HG03159 (cell line): Measurements from ENCODE around the gene SRBD1.

Experiments used
- ATAC-seq: cut with Tn5 transposase; IDR thresholded peaks from one replicate; pipeline ENCODE4 v1.9.1; 2021; ENCODE audit warnings: mild to moderate bottlenecking, moderate library complexity; ENCODE audit not compliant: unreplicated experiment

Gene SRBD1

DNA sequence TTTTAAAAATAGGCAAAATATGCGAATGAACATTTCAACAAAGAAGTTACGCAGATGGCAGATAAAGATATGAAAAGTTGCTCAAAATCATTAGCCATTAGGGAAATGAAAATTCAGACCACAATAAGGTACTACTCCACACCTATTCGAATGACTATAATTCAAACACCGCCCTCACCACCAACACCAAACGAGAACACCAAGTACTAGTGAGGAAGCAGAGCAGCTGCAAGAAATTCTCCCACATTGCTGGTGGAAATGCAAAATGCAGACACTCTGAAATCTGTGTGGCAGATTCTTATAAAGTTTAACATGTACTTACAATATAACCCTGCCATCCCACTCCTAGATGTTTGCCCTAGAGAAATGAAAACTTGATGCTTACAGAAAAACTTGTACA lies 23.2 kb upstream of the SRBD1 start:
- ATAC-seq, result no peak

DNA sequence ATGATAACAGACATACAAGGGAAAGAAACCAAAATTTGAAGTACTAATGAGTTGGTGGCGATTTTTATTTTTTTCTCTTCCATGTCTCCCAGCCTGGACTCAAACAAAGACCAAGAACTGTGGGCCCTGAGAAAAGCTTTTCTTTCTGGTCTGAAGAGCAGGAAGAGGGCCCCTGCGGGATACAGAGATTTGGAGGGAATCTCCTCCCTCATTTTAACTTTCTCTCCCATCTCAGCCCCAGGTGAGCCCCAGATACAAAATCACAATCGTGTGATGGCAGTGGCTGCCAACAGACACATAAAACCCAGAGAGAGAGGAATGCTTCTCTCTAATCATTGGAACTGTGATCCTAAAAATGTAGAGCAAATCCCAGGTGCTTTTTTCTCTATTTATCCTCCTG lies 20.9 kb upstream of the SRBD1 start:
- ATAC-seq, result no peak

DNA sequence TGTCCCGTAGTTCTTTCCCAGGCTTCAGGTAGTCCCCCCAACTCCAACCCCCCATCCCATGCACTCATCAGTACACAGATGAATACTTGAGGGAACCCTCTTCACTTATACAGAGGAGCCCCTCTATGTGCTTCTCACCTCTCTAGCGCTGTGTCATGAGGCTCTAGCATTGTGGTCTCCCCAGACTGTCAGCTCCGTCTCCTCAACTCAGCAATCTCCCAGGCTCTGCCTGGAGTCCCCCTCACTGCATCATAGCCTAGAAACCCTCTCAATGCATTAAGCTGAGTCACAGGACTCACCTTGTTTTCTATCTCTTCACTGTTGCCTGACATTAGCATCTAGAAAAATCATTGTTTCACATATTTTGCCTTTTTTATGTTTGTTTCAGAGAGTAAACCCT lies 20.3 kb upstream of the SRBD1 start:
- ATAC-seq, result no peak

DNA sequence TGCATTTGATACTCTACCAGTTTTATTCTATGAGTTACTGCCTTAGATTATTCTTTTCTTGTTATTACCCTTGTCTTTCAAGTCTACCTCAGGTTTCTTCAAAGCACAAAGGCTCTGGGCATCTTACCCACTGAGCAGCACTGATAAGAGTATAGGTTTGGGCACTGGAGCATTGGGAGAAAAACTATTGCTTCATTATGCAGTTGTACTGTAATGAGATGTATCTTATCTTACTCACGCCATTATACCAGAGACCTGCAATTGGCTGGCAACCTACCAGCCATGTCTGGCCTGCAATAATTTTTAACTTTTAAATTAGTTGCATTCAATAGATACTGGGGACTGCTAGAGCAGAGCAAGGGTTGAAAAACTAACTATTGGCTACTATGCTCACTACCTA lies 18.9 kb upstream of the SRBD1 start:
- no peak for ATAC-seq

DNA sequence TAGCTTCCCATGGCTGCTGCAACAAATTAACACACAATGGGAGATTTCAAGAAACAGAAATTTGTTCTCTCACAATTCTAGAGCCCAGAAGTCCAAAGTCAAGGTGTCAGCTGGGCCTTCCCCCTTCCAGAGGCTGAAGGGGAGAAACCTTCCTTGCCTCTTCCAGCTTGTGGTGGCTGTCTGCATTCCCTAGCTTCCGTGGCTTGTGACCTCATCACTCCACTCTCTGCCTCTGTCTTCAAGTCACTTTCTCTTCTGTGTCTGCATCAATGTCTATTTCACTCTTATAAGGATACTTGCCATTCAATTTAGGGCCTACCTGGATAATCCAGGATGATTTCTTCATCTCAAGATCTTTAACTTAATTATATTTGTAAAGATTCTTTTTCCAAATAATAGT lies 16.8 kb upstream of the SRBD1 start:
- no peak for ATAC-seq

DNA sequence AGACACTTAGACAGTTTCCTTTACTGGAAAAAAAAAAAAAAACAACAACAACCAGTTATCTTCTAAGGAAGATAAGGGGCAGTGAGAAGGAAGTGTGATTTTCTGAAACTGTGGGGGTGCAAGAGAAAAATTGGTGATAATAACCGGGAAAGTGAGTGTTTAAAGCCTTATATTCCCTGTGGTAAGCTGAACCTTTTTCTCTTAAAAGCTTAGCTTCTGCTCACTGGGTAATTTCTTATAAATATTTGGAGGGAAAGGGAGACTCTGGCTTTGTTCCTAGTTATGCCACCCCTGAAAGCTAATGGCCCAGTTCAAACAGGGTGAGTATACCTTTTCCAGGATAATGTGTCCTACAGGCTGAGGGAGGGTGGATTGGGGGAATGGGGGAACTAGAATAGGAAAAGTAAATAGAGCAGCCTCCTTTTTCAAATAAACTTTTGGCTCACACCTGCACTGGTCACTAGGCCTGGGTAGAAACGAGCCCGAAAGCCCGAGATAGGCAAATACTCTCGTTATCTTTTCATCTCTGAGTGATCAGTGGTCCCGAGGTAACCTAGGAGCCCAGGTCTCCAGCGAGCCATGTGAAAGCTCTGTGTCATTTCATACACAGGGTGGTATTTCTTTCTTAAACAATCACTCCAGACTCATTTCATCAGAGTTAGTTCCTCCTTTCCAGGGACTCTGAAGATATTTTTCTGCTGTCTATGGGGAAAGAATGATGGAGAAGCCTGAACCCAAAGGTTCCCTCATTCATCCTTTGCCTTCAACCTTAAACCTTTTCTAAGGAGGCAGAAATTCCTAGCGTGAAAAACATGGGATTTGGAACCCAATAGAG lies 15.5 kb upstream of the SRBD1 start:
- no peak for ATAC-seq

DNA sequence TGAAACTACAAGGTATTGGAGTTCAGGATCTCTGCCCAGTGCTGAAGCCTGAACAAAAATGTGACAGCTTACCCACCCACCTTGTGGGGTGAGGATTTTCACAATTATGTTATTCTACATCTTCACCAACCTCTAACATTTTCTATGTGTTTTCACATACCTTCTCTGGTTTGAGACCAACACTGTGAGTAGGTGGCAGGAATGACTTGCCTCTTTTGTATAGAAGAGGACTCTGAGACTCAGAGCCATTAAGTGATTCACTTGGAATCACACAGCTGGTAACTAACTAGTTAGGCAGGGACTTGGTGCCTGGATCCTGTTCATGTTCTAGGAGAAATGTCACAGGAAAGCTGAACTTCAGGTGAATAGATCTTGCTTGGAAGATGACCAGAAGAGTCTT lies 14.8 kb upstream of the SRBD1 start:
- no peak for ATAC-seq

DNA sequence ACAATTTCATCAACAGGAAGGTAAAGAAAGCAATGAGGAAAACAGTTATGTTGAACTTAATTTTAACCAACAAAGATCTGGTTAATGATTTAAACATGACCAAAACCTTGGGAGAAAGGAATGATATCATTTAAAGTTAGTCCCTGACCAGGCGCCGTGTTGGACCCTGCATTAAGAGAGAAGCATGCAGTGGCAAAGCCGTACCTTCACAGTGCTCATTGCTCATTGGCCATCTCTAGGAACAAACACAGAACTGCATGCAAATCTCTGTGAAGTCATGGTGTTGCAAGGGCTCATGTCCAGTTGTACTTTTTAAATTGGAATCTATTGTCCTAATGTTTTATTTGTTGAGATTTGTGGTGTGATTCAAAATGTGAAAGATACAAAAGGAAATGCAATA lies 12.0 kb upstream of the SRBD1 start:
- ATAC-seq, result no peak

DNA sequence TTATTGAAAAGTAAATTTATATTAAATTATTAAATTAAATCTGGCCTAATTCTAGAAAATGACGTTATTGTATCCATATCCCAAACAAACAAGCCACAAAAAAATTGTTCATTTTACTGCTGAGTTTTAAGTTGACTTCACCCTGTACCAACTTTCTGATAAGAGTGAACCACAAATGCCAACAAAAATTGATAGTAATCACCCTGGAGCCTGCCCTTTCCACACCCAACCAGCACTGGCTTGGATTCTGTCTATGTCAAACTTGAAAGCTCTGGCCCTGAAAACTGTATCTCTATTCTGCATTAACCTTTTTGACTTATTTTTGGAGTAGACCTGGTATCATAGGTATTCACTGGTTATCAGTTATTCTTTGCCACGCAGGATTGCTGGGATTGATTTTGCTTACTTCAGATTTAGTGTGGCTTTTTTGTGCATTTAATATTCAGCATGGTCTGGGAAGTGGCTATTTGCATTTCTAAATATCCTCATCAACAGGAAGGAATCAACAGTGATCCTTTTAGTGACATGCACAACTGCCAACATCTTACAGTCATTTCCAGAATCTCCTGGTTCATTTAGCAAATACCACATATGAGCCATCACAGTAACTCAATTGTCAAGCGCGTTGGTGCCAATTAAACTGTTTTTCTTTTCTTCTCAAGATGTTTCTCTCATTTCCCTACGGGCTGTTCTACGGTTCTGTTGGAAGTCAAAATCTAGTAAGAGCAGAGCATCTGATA lies 11.4 kb upstream of the SRBD1 start:
- no peak for ATAC-seq

DNA sequence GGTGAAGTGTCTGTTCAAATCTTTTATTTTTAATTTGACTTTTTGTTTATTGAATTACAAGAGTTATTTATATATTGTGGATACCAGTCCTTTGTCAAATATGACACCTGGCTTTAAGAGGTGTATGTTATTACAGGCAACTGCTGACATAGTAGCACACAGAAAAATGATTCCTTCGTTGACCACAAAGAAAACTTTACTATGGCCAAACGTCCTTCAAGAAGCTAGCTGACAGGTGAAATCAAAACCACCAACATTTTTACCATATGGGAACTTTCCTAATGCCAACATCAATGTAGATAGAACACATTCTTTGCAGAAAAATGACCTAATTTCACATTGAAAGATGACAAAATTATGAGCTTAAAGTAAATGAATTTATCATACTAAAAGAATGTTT lies 6.4 kb upstream of the SRBD1 start:
- ATAC-seq, result no peak

DNA sequence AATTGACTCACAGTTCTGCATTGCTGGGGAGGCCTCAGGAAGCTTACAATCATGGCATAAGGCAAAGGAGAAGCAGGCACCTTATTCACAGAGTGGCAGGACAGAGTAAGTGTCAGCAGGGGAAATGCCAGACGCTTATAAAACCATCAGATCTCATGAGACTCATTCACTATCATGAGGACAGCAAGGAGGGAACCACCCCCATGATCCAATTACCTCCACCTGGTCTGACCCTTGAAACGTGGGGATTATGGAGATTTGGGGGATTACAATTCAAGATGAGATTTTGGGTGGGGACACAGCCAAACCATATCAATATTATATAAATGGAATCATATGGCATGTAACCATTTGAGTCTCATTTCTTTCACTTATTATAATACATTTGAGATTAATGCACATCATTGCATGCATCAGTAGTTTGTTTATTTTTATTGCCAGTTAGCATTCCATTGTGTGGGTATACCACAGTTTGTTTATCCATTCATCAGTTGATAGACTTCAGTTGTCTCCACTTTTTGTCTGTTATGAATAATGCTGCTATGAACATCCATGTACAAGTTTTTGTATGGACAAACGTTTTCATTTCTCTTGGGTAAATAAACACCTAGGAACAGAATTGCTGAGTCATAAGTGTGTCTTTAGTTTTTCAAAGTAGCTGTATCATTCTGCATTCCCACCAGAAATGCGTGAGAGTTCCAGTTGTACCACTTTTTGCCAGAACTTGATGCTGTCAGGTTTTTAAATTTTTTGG lies 5.8 kb upstream of the SRBD1 start:
- no peak for ATAC-seq

DNA sequence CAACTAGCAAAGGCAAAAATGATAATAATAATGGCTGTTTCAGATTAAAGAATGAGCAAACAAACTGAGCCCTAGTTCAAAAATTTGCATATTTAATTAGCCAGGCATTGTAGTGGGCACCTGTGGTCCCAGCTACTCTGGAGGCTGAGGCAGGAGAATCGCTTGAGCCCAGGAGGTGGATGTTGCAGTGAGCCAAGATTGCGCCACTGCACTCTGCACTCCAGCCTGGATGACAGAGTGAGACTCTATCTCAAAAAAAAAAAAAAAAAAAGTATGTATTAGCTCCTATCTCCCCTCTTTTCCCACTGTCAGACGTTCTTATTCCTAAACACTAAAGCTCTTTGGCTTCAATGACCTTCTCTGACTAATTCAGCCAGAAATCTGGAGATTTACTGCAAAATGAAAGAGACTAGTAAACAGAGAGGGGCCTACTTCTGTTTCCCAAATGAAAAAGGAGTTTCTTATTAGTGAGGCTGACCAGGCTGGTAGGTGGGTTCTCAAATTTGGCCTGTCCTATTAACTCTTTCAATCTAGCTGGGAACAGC lies 3.9 kb upstream of the SRBD1 start:
- ATAC-seq, result no peak

DNA sequence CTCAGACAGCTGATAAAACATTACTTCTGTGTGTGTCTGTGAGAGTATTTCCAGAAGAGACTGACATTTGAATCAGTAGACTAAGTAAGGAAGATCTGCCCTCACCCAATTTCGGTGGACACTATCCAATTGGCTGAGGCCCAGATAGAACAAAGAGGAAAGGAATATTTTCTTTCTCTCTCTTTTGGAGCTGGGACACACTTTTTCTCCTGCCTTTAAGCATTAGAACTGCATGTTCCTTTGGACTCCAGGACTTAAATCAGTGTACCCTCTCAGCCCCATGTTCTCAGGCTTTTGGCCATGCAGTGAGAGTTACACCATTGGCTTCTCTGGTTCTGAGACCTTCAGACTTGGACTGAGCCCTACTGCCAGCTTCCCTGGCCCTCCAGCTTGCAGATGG lies 3.3 kb upstream of the SRBD1 start:
- no peak for ATAC-seq

DNA sequence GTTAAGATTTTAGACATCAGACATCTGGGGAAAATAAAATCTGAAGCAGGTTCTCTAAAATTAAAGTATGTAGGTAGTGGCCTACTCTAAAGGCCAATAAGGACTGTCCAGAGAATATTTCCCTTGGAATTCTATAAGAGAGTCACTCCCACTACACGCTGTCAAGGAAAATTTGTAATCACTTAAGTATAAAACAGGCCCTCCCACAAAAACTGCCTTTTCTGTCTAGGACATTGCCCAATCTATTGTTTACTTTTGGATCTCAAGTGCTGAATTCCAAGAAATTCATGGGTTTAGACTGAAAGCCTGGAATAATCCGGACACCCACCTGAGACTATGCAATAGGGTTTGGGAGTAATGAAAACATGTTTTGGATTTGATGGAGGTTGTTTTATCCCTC lies 1.7 kb upstream of the SRBD1 start:
- ATAC-seq, result no peak

DNA sequence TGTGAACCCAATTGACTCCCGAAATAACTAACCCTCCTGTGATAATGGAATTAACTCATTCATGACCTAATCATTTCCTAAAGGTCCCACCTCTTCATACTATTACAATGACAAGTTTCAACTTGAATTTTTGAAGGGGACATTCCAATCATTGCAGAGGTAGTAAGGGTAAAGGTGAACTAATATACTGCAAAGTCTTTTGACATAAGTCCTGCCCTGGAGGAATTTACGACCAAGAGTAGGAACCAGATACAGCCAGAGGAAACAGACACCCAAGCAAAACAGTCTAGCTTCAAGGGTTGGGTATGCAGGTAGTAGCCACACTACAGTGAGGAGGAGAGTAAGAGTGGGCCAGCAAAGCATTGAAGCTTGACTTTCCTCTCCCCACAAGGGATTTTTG lies 1.2 kb upstream of the SRBD1 start:
- ATAC-seq, result no peak

DNA sequence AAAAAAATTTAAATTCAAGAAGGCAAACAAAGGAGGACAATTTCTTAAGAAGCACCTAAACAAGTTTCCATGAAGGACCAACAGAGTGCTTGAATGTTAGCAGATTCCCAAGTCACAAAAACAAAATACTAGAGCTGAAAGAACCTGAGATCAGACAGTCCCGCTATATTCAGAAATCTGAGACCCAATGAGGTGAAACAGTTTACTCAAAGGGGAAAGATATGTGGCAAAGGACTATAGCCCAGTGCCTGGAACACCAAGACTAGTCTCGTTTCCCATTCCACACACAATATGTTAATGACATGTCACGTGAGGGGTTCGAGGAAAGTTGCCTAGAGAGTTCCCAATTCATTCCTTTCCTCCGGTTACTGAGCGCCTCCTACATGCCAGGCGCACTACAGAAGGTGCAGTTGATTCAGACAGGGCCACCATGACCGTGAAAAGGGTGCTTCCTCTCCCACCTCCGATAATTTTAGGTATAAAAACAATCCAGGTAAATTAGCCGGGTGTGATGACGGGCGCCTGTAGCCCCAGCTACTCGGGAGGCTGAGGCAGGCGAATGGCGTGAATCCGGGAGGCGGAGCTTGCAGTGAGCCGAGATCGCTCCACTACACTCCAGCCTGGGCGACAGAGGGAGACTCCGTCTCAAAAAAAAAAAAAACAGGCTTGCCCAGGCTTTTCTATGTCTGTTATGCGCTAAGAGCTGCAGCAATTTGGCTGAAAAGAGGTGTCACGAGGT lies 617 bp downstream of the SRBD1 start:
- ATAC-seq, result peak; percentile 35

DNA sequence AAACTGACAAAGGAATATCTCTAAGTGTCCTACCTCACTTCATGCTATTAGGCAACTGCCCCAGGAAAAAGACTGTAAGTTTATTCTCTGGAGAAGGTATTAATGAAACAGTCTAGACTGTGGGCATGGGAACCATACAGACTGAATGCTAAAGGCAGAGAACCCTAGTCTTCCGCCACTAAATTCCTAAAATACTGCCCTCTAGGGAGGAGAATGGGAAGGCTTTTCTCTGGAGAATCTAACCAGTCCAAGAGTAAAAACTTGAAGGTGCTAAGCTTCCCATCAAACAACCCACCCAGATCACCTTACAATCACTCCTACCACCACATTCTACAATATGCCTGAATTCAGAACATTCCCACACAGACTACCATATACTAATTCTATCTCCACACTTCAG lies 3.4 kb downstream of the SRBD1 start:
- ATAC-seq, result no peak

DNA sequence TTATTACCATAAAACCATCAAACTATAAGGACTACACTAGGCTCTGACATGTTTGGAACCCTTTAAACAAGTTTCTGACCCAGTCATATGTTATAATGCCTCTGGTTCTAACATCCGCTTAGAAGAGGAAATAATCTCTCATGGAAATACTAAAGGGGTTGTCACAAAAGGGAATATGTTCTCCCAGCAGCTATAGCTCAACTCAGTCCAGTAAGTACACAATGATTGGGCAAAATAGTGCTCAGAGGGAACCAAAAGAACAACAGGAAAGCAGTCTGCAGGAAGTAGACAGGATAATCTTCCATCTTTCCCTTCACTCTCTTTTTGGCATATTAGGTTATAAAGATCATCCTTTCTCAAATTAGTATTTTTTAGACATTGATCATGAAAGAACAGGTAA lies 4.3 kb downstream of the SRBD1 start:
- ATAC-seq, result no peak

DNA sequence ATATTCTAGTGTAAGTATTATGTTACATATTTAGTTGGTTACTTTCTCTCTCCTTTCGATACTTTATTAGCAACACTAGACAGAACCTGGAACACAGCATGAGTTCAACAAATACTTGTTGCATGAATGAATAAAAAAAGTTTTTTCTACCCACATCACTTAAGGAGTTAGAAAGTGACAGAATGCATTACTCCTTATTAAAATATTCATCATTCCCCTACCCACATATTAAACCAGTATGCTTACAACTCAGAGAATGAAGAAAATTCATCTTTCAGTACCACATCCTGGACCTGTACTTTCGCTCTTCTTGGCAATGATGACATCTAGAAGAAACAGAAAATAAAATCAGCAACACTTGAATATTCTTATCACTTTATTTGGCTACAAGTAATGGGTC lies 6.0 kb downstream of the SRBD1 start:
- ATAC-seq, result no peak

DNA sequence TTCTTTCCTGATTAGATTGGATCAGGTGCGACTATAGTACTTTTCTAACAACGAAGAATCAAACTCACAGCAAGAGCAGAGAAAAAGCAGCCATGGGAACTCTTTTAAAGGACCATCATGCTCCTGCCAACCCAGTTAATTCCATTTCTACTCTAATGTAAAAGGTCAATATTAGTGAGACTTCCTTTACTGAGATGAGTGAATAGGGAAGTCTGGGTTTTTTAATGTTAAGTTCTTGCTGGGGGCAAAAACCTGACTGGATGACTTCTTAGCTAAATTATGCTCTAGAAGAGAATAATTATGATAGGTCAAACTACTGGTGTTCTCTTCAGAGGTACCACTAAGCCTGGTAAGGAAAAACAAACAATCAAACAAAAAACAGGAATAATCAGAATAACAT lies 8.4 kb downstream of the SRBD1 start:
- no peak for ATAC-seq

DNA sequence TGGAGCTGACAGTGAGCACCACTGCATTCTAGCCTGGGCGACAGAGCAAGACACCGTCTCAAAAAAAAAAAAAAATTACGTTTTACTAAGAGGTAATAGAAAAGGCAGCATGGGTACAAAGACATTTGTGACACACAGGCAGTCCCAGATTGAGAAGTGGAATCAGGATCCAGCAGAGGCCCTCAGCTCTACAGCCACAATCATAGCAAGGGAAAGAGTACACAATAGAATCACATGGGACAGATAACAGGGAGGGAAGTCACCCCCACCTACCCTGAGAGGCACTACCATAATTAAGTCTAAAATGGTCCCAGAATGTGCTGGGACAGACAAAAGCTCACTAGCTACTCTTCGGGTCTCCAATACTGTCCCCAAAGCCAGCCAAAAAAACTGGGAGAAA lies 12.5 kb downstream of the SRBD1 start:
- no peak for ATAC-seq
